Keratinocyte (primary cell): ENCODE measurements around the gene CASP9.

Experiments used
- EZH2 ChIP-seq: IDR thresholded peaks from one replicate; pipeline ENCODE4 v1.6.1; 2012; ENCODE audit warnings: inconsistent platforms, mild to moderate bottlenecking, low read length, moderate library complexity
- TF ChIP-seq, protein P1 (sequence below), 3 experiments: IDR thresholded peaks in 1 of 3; conservative IDR thresholded peaks in 1 of 3; optimal IDR thresholded peaks in 1 of 3; 2 replicates in 2 of 3; 3 replicates in 1 of 3; pipeline versions ENCODE3 to v1.5.1; 2011; ENCODE audit warnings: low read length in 3 of 3, mild to moderate bottlenecking in 3 of 3, moderate library complexity in 2 of 3, control low read depth in 1 of 3, inconsistent platforms in 1 of 3; ENCODE audit not compliant: insufficient read depth in 2 of 3; ENCODE audit errors: extremely low read depth in 1 of 3

DNA sequence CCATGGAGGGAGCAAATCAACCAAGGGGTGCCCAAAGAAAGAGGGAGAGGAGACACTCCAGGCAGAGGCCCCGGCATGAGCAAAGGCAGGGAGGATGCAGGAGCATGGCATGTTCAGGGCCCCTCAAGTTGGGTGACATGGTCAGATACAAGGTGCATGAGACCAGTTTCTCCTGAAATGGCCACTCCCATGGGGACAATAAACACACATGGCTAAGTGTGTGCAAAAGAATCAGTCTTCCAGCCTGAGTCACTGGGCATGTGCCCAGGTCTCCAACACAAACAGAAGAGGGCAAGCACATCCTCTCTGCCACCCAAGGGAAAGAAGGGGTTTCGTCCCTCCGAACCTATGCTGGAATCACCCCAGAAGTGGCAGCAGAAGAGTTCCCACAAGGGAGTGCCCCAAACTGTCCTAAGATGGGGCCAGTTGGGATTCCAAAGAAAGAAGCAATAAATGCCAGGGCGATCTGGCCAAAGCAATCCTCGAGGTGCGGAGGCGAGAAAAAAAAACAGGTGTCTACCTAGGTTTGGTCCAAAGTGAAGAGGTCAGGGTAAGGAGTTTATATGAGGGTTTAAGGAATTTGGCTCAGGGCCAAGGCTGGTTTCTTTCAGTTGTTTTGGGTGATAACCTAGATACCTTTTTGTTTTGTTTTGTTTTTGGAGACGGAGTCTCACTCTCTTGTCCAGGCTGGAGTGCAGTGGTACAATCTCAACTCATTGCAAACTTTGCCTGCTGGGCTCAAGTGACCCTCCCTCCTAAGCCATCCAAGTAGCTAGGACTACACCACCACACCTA, 13.2 kb downstream of the CASP9 start:
- TF ChIP-seq, protein P1, sequence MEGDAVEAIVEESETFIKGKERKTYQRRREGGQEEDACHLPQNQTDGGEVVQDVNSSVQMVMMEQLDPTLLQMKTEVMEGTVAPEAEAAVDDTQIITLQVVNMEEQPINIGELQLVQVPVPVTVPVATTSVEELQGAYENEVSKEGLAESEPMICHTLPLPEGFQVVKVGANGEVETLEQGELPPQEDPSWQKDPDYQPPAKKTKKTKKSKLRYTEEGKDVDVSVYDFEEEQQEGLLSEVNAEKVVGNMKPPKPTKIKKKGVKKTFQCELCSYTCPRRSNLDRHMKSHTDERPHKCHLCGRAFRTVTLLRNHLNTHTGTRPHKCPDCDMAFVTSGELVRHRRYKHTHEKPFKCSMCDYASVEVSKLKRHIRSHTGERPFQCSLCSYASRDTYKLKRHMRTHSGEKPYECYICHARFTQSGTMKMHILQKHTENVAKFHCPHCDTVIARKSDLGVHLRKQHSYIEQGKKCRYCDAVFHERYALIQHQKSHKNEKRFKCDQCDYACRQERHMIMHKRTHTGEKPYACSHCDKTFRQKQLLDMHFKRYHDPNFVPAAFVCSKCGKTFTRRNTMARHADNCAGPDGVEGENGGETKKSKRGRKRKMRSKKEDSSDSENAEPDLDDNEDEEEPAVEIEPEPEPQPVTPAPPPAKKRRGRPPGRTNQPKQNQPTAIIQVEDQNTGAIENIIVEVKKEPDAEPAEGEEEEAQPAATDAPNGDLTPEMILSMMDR (optimal IDR thresholded peaks at IDR 0.05 in 1 of 3, IDR thresholded peaks at IDR 0.05 in 1 of 3, conservative IDR thresholded peaks at IDR 0.05 in 1 of 3; ENCODE audit: extremely low read depth in 1 of 3, insufficient read depth in 2 of 3, low read length in 3 of 3): no peak
- TF ChIP-seq EZH2: no peak
